Smooth muscle cell (in vitro differentiated cells): ENCODE measurements around the gene LONRF2. TPM values are rescaled to one million over a fixed set of nuclear protein-coding genes. Genes with fewer than 3 reads are reported as not detected.

Source experiments
- DNase-seq: peaks from one replicate; lab custom pipeline; 2025; ENCODE audit not compliant: unreplicated experiment; lab: John Stamatoyannopoulos, UW
- H2AFZ ChIP-seq: fragments of 200-600 bp; sonication (generic); 2 replicates; pipeline ENCODE4 v1.6.0; 2016; ENCODE audit warnings: antibody characterized with exemption, low read depth, mild to moderate bottlenecking
- H3F3A ChIP-seq: fragments of 200-600 bp; sonication (generic); 2 replicates; pipeline ENCODE4 v1.6.0; 2017; ENCODE audit warnings: antibody characterized with exemption, low read depth
- H3K27ac ChIP-seq: fragments of 200-600 bp; sonication (generic); 2 replicates; pipeline ENCODE4 v1.5.1; 2016; ENCODE audit warnings: low read depth, mild to moderate bottlenecking
- H3K27me3 ChIP-seq: fragments of 200-600 bp; sonication (generic); 2 replicates; pipeline ENCODE4 v1.6.1; 2016; ENCODE audit warnings: low read depth, mild to moderate bottlenecking
- H3K36me3 ChIP-seq: fragments of 200-600 bp; sonication (generic); 2 replicates; pipeline ENCODE4 v1.5.1; 2016; ENCODE audit warnings: low read depth
- H3K4me1 ChIP-seq: fragments of 200-600 bp; sonication (generic); 2 replicates; pipeline ENCODE4 v1.5.1; 2016; ENCODE audit warnings: low read depth
- H3K4me2 ChIP-seq: fragments of 200-600 bp; sonication (generic); 2 replicates; pipeline ENCODE4 v1.6.0; 2016; ENCODE audit warnings: mild to moderate bottlenecking
- H3K4me3 ChIP-seq: fragments of 200-600 bp; sonication (generic); 2 replicates; pipeline ENCODE4 v1.5.1; 2016; ENCODE audit warnings: mild to moderate bottlenecking
- H3K79me2 ChIP-seq: fragments of 200-600 bp; sonication (generic); 2 replicates; pipeline ENCODE4 v1.6.0; 2016; ENCODE audit warnings: low read depth, mild to moderate bottlenecking
- H3K9ac ChIP-seq: fragments of 200-600 bp; sonication (generic); 2 replicates; pipeline ENCODE4 v1.6.0; 2016; ENCODE audit warnings: low read depth
- H3K9me3 ChIP-seq: fragments of 200-600 bp; sonication (generic); replicated peaks from 2 replicates; pipeline ENCODE4 v1.5.1; 2016; ENCODE audit warnings: low read depth
- H4K20me1 ChIP-seq: fragments of 200-600 bp; sonication (generic); 2 replicates; pipeline ENCODE4 v1.6.0; 2016; ENCODE audit warnings: low read depth
- WGBS: methylation state at CpG from one replicate; pipeline ENCODE4 v1.1.7; 2016; ENCODE audit warnings: low lambda C conversion rate; 5-methylcytosine and 5-hydroxymethylcytosine counted together
- polyA plus RNA-seq: library from polyadenylated mRNA; unstranded; fragments of >200 nt; fragmentation: Nextera tagmentation; extraction: Ambion mirVana; gene quantifications from 2 replicates; pipeline ENCODE4 v1.2.1, GENCODE V29; 2016
- total RNA-seq: library from RNA; depleted of rRNA; stranded (reverse); fragments of >200 nt; gene quantifications from 2 replicates; pipeline ENCODE4 v1.2.3, GENCODE V29; 2014
- TF ChIP-seq, protein P1 (sequence below): fragments of 200-600 bp; sonication (generic); IDR thresholded peaks from 2 replicates; pipeline ENCODE4 v1.5.1; 2017; ENCODE audit warnings: borderline replicate concordance, mild to moderate bottlenecking, antibody characterized with exemption; ENCODE audit not compliant: insufficient read depth, poor library complexity, severe bottlenecking

Gene LONRF2
- total and polyA plus RNA-seq, 2 experiments from 2014 or later = 0.06 to 1.4 TPM

DNA sequence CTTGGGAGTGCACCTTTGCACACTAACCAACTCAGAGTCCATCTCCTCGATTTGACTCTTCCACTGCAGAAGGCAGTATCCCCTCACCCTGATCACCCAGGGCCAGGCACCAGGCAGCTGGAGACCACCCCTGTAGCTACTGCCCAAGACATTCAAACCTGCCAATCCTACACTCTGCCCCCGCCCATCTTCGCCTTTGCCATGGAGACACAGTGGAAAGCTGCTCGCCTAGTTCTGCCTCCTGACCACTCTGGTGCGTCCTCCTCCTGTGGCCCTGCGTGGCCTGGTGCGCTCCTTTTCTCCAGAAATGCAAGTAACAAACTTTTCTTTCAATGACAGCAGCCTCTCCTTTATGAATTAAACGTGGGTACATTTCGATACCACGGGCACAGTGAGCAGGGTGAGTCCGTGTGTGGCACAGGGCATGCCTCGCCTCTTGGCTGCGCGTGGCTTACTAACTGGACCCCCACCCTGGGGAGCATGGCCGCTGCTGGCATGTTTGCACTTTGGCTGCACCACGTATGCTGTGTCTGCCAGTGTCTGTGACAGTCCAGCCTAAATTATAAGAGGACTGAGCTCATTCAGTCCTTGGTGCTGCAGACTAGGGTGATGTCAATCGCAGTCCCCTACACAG lies 47.6 kb downstream of the LONRF2 start:
- no peak overlapping the region for H2AFZ ChIP-seq
- no peak for DNase-seq
- no peak overlapping the region for H3K4me3 ChIP-seq
- H3K79me2 ChIP-seq = no peaks in the 10 kb centered on the region
- H3F3A ChIP-seq = no peaks in the 10 kb centered on the region
- H3K27me3 ChIP-seq = no peaks in the 10 kb centered on the region
- H3K9me3 ChIP-seq = no peaks in the 10 kb centered on the region
- no peak overlapping the region for H3K9ac ChIP-seq
- H3K4me1 ChIP-seq = no peaks in the 10 kb centered on the region
- no peak overlapping the region for H3K4me2 ChIP-seq
- TF ChIP-seq, protein P1, sequence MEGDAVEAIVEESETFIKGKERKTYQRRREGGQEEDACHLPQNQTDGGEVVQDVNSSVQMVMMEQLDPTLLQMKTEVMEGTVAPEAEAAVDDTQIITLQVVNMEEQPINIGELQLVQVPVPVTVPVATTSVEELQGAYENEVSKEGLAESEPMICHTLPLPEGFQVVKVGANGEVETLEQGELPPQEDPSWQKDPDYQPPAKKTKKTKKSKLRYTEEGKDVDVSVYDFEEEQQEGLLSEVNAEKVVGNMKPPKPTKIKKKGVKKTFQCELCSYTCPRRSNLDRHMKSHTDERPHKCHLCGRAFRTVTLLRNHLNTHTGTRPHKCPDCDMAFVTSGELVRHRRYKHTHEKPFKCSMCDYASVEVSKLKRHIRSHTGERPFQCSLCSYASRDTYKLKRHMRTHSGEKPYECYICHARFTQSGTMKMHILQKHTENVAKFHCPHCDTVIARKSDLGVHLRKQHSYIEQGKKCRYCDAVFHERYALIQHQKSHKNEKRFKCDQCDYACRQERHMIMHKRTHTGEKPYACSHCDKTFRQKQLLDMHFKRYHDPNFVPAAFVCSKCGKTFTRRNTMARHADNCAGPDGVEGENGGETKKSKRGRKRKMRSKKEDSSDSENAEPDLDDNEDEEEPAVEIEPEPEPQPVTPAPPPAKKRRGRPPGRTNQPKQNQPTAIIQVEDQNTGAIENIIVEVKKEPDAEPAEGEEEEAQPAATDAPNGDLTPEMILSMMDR = no peak
- H4K20me1 ChIP-seq = no peaks in the 10 kb centered on the region
- H3K27ac ChIP-seq = no peak overlapping the region
- H3K36me3 ChIP-seq = no peaks in the 10 kb centered on the region
- WGBS = 95% methylated on average over 17 of the region's 17 CpGs

DNA sequence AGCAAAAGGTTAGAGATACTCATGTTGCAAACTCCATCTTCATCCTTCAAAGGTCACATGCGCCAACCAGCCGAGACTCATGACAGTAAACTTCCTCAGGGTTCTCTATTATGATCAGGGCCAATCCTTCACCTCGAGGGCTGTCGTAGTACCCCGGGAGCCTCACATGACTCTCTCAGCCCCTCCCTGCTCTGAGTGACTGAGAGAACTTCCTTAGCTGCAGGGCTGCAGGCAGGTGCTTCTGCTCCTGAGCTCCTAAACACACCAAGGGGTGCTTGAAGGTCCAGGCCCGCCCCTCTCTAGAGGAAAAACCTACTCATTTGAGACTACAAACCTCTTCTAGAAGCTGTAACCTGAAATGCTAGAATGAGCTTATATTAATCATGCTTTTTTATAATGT lies 48.2 kb downstream of the LONRF2 start:
- Histone ChIP-seq H4K20me1 (no peaks in the 10 kb centered on the region), H2AFZ (no peak overlapping the region), H3K79me2 (no peaks in the 10 kb centered on the region), H3K27me3 (no peaks in the 10 kb centered on the region), H3K4me1 (no peaks in the 10 kb centered on the region), H3F3A (no peaks in the 10 kb centered on the region), H3K4me3 (no peak overlapping the region), H3K9ac (no peak overlapping the region), H3K4me2 (no peak overlapping the region), H3K36me3 (no peaks in the 10 kb centered on the region), H3K9me3 (no peaks in the 10 kb centered on the region), H3K27ac (no peak overlapping the region)
- no peak for DNase-seq
- WGBS = 86% methylated on average over 6 of the region's 6 CpGs
- TF ChIP-seq, protein P1 = no peak

- Histone ChIP-seq H3K9ac (no peak overlapping the region), H2AFZ (no peak overlapping the region), H3K27me3 (no peaks in the 10 kb centered on the region), H3K36me3 (no peaks in the 10 kb centered on the region), H4K20me1 (no peaks in the 10 kb centered on the region), H3K4me2 (no peak overlapping the region), H3F3A (no peaks in the 10 kb centered on the region), H3K4me1 (no peaks in the 10 kb centered on the region), H3K27ac (no peak overlapping the region), H3K79me2 (no peaks in the 10 kb centered on the region), H3K9me3 (no peaks in the 10 kb centered on the region), H3K4me3 (no peak overlapping the region)
- TF ChIP-seq, protein P1 = no peak
- WGBS = 100% methylated on average over 1 of the region's 1 CpG
- no peak for DNase-seq
Measured at GRCh38 chr2:100273387-100273786, 48.9 kb downstream of the LONRF2 start.

DNA sequence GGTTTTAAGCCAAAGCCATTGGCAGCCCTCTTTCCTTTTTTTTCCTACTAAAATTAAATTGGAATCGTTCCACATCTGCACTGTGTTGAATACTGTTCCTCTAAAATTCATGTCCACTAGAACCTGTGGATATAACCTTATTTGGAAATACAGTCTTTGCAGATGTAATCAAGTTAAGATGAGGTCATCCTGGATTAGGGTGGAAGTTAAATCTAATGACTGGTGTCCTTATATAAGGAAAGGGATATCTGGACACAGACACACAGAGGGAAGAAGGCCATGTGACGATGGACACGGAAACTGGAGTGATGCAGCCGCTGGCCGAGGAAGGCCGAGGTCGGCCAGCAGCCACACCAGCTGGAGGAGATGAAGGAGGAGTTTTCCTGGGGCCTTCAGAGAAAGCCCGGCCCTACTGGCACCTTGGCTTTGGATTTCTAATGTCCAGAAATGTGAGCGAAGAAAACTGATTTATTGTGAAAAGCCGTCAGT lies 49.4 kb downstream of the LONRF2 start:
- no peak for DNase-seq
- Histone ChIP-seq H3F3A (no peaks in the 10 kb centered on the region), H4K20me1 (no peaks in the 10 kb centered on the region), H2AFZ (no peak overlapping the region), H3K9ac (no peak overlapping the region), H3K9me3 (no peaks in the 10 kb centered on the region), H3K4me3 (no peak overlapping the region), H3K4me1 (no peaks in the 10 kb centered on the region), H3K79me2 (no peaks in the 10 kb centered on the region), H3K27me3 (no peaks in the 10 kb centered on the region), H3K36me3 (no peaks in the 10 kb centered on the region), H3K4me2 (no peak overlapping the region), H3K27ac (no peak overlapping the region)
- TF ChIP-seq, protein P1 = no peak
- WGBS = 91% methylated on average over 10 of the region's 10 CpGs
